NCI-H2081 (cell line): Measurements from ENCODE around the gene ALX3.
A peak's percentile ranks its signal among the peaks of the same experiment; 100 is the strongest.

Experiments used
- DNase-seq, 2 experiments: peaks; one replicate each; lab custom pipeline; 2025; lab: John Stamatoyannopoulos, UW

The ALX3 gene

DNA sequence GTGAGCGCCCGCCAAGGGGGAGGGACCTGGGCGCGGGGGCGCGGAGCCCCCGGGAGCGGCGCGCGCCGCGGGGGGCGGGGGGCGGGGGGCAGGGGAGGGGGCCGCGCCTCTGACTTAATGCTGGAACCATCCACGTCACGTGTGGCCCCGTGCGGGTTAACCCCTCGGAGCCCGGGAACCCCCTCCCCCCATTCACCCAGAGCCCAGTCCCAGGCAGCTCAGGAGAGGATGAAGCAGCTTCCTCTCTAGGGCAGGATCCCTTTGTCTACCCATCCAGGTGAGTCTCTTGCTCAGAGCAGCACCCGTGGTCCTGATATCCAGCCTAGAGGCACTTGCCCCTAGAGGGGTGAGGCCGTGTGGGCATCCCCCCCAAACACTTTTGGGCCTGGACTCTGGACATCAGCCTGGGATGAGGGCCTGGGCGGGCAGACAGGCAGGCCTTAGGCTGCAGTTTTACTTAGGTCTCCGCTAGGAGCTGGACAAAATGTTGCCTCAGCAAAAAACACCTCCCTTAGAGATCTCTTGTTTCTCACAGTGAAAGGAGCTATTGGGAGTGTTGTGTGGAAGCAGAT lies at the start of gene ALX3:
Gene ALX3, minus strand, starts transcription at position 2 of the 572 bp plus-strand sequence. CDS start 60 bp downstream, outside the sequence.
- DNase-seq, result no peak

DNA sequence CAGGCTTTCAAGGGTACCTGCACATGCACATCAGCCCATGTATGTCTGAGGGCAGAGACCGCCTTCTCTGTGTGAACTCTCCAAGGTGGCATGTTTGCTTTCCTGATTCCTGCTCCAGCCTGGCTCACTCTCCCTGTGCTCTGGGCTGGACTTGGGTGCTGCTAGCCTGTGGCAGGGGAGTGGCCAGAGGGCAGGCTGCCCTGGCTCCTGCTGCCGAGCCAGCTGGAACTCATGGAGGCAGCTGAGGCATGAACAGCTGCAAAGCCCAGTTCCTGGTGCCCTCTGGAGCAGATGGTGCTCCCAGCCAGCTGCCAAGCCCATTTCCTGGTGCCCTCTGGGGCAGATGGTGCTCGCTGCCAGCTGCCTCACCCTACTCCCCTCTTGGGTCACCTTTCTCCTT lies 49.4 kb upstream of the ALX3 start:
- peak in 1 of 2 experiments; percentile 30 for DNase-seq

DNA sequence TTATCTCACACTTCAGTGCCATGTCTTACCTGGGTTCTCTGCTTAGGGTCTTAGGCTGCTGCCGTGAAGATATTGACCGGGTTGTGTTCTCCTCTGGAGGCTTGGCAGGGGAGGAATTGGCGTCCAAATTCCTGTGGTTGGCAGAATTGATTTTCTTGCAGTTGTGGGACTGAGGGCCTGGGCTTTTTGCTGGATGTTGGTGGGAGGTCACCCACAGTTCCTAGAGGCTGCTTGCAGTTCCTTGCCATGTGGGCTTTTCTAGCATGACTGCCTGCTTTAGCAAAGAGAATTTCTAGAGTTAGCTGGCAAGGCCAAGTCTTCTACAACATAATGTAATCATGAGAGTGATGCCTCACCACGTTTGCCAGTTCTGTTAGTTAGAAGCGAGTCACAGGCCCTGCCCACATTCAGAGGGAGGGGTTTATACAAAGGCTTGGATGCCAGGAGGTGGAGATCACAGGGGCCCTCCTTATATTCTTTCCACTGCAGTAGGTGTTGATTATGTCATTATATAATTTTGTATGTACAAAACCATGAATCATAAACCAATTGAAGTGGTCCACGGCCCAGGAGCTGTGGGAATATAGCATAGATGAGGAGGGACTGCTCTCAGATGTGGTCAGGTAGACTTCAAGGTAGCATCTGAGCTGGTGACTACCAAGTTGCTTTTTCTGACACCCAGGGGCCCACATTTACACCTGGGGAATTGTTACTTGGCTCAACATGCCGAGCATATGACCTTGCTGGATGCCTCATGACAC lies 48.3 kb upstream of the ALX3 start:
- DNase-seq, result peak in 1 of 2 experiments; percentile 3

DNA sequence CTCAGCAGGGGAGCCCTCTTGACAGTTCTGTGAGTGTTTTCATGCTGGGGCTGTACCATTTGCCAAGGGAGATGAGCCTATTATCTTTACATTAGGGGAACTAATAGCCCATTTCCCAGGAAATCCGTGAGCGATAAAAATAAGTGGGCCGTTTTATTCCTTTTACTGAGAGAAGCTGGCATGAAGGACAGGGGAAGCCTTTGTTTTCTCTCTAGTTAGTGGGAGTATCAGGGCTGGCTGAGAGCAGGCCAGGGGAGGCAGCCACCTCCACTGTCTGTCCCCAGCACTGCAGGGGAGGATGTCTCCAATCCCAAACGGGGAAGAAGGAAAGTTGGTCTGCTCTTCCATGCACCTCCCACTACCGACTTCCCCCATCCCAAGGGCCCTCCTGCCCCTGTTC lies 44.3 kb upstream of the ALX3 start:
- DNase-seq, result peak in 1 of 2 experiments; percentile 2

DNA sequence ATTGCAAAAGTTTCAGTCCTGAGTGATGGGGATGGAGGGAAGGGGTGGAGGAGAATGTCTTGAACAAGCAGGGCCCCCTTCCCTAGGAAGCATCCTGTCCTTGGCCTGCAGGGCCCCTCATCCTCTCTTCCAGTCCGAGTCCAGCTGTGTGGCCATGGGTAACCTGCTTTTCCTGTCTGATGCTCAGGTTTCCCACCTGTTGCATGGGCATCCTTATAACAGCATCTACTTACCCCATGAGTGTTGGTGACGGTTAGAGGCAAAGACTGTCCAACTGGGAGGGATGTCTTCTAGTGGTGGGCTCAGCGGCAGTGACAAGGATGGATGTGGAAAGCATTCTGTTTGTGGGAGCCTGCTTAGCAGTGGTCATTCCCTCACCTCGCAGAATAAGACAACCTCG lies 43.7 kb upstream of the ALX3 start:
- no peak for DNase-seq

DNA sequence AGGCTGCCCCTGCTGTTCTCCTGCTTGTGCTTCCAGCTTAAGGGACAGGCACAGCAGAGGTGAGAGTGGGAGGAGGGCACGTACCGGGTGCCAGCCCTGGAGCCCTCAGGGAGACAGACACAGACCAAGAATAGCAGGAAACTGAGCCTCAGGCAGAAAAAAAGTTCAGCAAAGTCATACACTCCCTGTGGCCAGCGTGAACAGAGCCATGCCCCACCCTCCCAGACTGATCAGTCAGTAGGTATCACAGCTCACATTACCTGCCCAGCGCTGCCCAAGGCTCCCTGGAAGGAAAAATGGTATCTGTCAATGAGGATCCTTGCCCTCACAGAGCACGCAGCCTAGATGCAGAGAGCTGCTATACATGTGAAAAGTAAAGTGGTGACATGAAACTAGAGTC lies 43.1 kb upstream of the ALX3 start:
- no peak for DNase-seq

DNA sequence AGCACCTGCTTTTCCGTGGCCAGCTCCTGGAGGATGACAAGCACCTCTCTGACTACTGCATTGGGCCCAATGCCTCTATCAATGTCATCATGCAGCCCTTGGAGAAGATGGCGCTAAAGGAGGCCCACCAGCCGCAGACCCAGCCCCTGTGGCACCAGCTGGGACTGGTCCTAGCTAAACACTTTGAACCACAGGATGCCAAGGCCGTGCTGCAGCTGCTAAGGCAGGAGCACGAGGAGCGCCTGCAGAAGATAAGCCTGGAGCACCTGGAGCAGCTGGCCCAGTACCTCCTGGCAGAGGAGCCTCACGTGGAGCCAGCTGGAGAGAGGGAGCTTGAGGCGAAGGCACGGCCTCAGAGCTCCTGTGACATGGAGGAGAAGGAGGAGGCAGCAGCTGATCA lies 42.2 kb upstream of the ALX3 start:
- DNase-seq, result no peak

DNA sequence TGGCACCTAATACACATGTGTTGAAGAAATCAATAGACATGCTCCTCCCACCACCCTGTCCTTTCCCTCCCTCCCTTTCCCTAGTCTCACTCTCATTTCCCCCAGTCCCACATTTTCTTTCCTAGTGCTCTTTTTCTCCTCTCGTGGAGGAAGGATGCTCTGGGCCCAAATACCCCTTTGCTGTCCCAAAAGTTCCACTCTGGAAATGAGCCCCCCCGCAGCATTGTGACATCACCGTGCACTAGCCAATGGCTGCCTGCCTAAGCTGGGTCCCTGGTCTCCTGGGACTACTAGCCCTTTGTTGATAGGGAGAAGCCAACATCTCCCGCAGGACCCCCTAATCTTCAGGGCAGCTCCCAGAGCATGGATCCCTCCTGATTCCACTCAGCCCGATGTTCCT lies 41.7 kb upstream of the ALX3 start, which contains the start of gene UBL4B:
Gene UBL4B, plus strand, starts transcription at position 301 of the 400 bp plus-strand sequence. Its CDS starts 92 bp downstream, at position 393.
- no peak for DNase-seq

DNA sequence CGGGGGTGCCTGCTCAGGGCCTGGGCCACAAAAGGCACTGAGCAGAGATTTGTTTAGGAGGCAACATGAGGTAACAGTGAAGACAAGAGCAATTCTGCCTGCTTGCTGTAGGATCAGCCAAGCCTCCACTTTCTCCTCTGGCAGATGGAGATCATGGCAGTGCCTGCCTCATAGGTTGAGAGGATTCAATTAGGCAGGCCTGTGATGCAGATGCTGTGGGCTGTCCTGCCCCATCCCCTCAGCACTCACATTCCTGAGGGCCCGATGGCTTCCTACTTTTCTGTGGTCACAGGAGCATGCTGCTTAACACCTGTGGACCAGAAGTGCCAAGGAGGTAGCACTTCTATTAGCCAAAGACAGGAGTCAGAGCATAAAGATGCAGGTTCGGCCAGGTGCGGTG lies 40.6 kb upstream of the ALX3 start:
- no peak for DNase-seq

DNA sequence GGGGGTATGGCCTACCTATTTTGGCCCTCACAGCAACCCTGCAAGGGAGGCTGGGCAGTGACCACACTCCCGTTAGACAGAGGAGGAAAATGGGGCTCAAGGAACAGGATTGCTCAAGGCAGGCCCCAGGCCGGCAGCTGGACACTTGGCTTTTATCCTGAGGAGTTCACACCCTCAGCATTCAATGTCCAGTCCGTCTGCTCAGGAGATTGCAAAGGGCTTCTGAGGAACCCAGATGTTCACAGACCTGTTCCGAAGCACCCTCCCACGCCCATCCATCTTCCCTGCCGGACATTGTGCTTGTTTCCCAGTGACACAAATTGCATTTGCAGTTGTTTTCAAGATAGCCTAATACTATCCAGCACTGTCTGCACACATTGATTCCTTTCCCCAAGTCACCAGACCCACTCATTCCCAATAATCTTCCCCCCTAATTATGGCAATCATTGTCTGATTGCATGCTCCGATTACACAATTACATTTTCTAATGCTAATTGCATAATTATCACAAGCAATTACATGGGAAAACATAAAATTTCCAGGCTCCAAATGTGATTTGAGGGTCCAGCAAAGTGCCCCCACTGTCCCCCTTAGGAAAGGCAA lies 37.5 kb upstream of the ALX3 start:
- DNase-seq, result no peak

DNA sequence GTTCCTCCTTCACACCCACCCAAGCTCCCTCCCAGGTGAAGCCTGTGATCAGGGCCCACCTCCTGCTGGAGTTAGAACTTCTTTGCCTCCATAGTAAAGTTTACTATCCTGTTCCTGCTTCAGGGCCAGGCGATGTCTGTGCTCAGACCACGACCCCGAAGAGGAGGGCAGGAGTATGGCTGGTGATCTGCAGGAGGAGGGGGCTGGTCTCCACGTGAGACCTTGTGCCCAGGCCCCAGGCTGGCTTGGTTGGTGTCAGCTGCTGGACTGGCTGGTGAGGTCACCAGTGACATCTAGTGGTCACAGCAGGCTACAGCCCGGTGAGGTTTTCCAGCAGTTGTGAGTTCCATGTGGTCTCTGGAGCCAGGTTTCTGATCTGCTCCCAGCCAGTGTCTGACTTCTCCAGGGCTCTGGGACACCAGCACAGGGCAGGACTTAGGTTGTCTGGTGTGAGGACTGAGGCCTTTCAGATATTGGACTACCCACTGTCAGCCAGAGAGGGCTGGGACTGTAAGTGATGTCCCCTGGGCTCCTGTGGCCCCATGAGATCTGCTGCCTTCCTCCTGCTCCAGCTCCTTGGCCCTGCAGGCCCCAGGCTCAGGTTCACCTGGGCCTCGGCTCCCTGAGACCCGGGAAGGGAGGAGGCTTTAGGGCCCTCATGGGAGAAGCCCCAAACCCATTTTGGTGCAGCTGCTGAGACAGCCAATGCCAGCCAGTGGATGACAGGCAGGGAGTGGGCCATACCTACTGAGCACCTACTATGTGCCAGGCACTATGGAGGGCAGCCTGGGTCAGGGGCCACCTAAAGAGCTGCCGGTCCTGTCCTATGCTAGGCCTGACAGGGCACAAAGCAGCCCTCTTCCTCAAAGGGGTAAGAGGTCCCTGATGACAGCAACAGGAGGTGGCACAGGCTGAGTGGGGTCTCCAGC lies 35.8 kb upstream of the ALX3 start:
- peak; percentile 62 to 67 for DNase-seq

DNA sequence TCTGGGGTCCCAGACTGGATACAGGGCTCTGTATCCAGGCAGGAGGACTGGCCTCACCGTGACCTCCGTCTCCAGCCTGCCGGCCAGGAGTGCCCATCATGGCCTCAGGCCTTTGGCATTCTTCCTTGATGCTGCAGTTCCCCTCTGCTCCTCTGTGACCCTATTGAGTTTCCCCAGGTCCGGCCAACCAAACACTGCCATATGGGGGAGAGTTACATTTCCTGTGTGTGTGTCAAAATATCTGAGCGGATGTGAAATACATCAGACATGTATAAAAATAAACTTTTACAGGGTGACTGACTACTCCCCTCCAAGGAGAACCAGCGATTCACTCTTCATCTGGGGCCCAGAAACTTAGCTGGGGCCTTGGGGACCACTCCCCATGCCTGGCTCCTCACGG lies 31.6 kb upstream of the ALX3 start:
- DNase-seq, result no peak

DNA sequence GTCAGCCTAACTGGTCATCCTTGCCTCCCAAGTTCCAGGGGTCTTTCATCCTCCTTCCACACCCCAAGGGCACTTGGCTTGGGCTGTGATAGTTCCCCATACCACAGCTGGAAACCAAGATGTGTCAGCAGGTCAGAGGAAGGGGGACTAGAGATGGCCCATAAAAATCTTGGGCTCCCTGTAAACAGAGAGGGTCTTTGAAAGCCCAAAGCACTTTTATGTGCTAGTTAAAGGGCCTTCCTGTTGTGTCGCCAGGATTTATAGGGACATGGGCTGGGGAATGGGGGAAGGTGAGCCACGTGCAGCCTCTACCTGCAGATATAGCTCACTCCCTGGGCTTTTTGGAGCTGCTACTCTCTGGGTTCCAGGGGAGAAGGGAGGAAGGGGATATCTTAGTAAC lies 29.9 kb upstream of the ALX3 start:
- DNase-seq, result no peak

DNA sequence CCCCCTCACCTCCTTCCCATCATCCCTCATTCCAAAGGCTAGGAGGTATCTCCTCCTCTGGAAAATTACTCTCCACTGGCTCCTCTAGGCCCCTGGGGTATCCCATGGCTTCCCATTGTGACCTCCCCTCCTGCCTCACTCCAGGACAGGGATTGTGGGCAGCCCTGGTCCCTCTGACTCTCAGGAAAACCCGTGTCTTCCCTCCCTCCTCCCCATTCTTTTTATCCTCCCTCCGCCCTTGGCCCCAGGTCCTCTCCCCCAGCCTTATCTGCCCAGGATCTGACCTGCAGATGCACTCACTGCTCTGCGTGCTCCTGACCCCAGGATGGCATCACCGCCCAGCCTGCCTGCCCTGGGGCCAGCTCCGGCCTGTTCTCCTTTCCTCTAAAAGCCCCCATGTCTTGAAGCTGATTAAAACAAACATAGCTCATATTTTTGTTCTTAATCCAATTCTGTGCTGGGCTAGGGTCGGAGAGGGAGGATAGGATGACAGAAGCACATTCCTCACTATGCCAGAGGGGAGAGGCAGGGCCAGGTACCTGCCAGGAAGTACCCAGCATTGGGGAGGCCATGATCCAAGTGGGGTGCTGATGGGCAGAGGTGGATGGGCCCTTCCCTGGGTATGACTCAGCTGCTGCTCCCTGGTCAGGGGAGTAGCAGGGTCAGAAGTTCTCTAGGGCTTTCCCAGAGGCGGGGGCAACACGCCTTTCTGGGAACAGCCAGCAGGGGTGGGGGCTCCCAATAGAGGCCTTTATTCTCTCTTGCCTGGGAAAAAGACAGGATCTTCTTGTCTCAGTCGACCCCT lies 28.0 kb upstream of the ALX3 start:
- DNase-seq, result no peak

DNA sequence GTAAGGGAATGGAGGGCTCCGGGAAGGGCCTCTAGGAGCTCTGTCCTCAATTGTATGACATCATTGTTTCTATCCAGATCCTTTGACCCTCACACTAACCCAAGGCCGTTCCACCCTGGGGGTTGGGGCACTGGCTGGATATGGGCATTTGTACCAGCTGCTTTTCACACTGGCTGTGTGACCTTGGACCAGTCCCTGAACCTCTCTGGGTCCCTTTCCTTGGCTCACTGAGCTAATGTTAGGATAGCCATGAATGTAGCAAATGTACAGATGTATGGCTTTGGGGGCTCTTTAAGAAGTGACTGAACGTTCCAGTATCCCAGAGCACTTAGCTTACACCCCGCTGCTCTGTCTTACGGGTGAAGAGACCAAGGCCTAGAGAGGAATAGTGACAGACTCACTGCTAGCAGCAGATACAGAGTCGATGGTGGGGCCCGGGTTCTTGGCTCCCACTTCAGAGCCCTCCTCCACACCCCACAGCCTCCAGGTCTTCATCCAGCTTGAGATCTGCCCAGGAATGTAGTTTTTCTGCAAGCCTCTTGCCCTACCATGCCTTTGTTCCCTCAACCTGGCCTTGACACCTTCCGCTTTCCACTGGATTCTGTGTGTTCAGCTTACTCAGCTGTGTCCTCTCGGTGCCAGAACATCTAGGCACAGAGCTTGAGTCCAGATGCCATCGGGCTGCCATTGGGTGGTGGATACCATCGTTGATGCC lies 27.2 kb upstream of the ALX3 start:
- no peak for DNase-seq

DNA sequence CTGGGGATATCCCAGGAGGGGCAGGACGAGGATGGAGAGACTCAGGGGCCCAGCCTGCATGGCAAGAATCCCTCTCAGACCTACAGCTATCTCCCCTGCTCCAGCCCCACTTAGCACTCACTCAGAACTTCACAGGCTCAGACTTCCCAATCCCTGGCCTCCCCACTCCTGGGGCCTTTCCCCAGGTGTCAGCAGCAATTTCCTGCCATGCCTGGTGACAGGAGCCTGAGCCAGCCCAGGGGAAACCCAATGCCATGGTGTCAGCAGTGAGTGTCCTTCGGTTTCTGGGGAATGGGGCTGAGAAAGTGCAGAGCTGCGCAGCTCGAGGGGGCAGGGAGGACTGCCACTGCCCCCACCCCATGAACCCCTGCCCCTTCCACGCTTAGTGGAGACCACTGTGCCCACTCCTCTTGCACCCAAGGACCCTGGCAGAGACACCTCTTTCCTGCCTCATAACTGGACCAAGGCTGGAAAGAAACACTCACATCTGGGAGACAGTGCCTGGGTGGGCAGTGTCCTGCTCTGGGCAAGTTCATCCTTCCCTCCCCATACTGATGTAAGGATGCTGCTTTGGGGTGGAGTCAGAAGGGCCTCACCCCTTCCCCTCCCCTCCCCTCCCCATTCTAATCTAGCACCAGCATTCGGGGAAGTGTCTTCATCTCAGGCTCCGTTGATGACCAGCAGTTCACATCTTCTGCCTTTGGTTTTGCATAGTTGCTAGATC lies 24.6 kb upstream of the ALX3 start:
- DNase-seq, result no peak

DNA sequence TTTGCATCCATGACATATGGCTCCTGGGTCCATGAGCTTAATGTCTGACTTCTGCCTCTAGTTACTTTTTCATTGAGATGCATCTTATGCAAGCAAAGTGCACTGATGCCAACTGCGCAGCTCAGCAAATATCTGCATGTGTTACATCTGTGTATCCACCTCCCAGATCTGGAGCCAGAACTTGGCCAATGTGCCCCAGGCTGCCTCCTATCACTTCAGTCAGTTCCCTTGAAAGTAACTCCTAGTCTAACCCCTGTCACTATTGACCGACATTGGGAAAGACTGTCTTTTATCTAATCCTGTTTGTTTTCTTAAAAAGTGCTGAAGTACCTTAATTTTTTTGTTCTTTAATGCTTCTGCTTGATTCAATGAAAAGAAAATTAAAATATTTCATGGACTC lies 22.5 kb upstream of the ALX3 start:
- no peak for DNase-seq

DNA sequence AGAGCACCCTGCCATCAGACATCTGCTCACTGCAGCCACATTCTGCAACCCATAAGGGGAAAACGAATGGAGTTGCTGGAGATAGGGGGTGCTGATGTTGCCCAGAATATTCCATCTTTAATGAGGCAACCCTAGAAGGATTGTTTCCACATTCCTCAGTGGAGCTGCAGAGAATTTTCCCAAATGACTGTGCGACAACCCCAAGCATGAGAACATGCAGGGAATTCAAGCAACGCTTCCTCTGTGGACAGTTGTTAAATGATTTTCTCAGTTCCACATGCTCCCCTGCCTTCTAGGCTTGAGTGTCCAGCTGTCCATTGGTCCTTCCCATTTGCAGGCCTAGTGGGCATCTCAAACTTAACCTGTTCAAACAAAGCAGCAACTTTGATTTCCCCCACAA lies 21.3 kb upstream of the ALX3 start:
- no peak for DNase-seq

DNA sequence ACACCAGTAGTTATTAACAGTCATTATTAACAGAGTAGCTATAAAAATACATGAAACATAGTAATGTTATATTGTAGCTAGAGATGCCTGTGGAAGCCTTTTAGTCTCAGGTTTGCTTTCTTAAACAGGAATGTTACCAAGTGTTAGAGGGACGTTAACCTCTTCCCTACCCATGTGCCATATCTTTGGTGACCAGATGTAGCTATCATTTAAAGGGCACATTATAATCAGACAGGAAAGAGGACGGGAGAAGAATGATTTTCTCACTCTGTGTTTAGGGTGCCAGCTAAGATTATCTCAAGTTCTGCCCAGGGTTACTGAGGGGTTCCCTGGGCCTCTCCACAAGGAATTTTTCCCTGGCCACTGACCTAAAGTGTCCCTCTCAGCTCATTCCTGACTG lies 20.9 kb upstream of the ALX3 start:
- DNase-seq, result no peak
